ENCODE results near the gene BSG.
"Not testable (repeated sequence)": the region's sequence is repeated elsewhere in the genome, so short reads cannot be mapped to it uniquely, and the experiment has no call there.

Gene BSG

DNA sequence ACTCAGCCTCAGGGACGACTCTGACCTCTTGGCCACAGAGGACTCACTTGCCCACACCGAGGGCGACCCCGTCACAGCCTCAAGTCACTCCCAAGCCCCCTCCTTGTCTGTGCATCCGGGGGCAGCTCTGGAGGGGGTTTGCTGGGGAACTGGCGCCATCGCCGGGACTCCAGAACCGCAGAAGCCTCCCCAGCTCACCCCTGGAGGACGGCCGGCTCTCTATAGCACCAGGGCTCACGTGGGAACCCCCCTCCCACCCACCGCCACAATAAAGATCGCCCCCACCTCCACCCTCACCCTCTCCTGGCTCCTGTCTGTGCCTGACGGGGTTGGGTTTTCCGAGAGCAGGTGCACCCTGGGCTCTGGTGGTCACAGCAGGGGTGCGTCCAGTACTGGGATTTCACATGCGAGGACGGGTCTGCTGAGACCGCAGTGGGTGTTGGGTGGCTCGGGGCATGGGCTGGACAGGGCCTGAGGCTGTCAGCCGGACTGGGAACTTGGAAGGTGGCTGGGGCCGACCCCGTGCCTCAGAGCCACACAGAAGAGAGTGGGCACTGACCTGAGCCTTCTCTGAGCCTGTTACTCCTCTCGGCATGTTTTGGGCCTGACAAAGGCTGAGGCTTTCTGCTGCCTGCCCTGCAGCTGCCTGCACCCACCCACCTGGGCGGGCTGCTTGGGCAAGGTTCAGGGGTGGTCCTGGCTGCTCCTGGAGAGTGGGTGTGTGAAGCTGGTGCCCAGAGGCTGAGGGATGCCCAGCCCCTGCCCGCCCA, 11.0 kb downstream of the BSG start:
- no peak overlapping the region for H3K4me3 ChIP-seq (ENCODE audit: low read length)
- DNase-seq (ENCODE audit: low read depth, low spot score), result no peak

DNA sequence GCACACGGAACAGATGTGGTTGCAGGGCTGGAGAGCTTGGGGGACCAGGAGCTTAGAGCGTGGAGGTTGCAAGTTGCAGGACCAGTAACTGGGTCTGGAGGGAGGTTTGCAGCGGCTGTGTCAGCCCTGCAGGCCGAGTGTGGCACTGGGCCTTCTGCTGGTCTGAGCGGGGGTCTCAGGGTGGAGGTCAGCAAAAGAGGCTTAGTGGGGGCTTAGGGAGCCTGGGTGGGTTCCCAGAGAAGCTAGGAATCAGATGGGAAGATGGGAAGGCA, 11.5 kb downstream of the BSG start:
- no peak for DNase-seq (ENCODE audit: low read depth, low spot score)
- no peak overlapping the region for H3K4me3 ChIP-seq (ENCODE audit: low read length)

DNA sequence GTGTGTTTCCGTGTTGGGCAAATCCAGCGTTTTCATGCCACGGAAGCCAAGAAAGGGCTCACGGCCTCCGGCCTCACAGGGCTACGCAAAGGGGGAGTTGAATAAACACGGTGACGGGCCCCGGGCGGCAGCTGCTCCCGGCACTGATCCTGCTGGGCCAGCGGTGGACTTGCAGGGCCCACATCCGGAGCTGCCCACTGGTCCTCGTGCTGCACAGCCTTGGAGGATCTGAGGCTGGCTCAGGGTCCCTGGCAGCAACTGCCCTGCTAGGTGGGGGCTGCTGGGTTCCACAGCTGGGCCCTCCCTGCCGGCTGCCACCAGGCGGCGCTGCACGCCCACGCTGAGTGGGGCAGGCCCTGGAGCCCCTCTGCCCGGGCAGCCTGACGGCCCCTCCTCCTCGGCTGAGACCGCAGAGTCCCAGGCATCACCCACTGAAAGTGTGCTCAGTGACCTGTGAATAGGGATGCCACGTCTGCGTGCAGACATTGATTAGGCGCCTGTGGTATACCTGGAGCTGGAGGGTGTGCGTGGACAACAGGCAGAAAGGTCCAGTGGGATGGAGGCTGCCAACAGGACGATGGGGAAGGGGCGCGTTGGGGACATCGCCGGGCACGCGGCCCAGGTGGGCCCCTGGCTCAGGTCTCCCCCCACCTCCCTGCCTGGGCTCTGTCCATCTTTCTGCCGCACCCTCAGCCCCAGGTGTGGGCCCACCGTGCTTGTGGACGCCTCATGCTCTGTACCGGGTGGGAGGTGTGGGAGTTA, 12.0 kb downstream of the BSG start:
- no peak for DNase-seq (ENCODE audit: low read depth, low spot score)

GRCh38 chr19:585146-585545, 12.8 kb downstream of the BSG start:
- DNase-seq (ENCODE audit: low read depth, low spot score); H3K4me3 ChIP-seq (ENCODE audit: low read length): not testable (repeated sequence)

More for the DNA sequence above, 12.0 kb downstream of the BSG start:
- no peak overlapping the region for H3K4me3 ChIP-seq (ENCODE audit: low read length)

- DNase-seq (ENCODE audit: low read depth, low spot score), result no peak
- no peak overlapping the region for H3K4me3 ChIP-seq (ENCODE audit: low read length)
These were observed 13.2 kb downstream of the BSG start for GRCh38 chr19:585551-586110.

DNA sequence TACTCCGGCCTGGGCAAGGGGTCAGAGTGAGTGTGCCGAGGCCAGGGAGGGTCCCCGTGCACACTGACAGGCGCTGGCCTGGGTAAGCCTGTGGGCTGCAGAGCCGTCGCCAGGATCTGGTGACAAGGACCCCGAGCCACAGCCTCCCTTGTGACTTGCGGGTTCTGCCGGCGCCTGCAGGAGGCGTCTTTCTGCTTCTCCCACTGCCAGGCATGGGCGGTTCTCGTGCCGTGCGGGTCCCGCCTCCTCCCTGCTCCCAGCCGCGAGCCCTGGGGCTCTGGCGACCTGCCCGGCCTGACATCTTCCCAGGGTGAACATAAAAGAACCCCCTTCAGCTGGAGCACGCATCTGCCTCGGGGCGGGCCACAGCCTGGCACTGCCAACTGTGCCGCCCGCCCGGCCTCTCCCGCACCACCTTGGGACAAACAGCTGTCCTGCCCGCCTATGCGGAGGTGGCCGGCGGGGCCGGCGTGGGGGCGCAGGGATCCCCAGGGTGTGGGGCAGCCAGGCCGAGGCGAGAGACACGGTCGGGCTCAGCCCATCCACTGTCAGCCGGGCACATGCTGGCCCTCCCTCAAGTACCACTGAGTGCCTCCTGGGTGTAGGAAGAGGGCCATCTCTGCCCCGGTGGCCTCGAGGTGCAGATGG, 15.8 kb downstream of the BSG start:
- DNase-seq (ENCODE audit: low read depth, low spot score), result peak; percentile 79
- H3K4me3 ChIP-seq (ENCODE audit: low read length), result peak overlapping the region; percentile 13

DNA sequence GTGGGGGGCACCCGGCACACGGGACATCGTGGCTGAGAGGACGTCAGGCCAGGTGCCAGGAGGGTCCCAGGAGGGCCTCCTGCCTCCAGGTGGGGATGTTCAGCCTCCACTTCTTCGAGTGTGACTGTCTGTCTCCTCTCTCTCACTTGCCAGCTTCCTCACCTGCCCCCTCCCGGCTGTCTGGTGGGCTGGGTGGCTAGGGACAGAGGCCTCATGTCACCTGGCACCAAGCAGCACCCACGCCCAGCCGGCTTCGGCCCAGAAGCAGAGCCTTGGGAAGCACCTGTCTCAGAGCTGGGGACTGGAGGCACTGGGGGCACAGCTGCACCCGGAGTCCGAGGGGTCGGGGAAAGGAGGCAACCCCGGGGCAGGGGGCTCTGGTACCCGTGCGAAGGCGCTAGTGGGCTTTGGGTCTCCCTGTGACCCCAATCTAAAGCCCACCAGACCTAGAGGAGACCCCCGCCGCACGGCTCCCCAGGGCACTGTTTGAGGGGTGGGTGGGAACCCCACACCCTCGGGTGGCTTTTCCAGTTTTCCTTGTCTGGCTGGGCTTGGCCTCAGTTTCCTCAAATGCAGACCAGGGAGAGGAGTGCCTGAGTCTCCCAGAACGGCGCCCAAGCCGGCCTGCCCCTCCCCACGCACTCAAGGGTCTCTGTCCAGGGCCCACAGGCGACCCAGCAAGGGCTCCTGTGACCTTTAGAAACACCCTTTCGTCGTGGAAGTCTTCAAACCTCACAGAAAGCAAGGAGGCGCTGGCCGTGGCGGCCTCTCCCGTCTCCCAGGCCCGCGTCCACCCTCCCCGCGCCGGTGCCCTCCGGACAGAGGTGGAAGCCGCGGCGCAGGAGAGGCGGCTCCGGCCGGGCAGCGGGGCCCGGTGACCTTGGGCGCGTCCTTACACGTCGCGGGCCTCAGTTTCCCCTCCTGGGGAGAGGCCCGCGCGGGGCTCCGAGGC, 16.6 kb downstream of the BSG start:
- no peak for DNase-seq (ENCODE audit: low read depth, low spot score)
- peak overlapping the region; percentile 13; the same call in 1 of the 2 replicates for H3K4me3 ChIP-seq (ENCODE audit: low read length)

- H3K4me3 ChIP-seq (ENCODE audit: low read length), result no peak within 1 kb of the TSS; the same call in 1 of the 2 replicates
- DNase-seq (ENCODE audit: low read depth, low spot score), result no peak
These were observed 17.4 kb downstream of the BSG start, which contains the start of gene HCN2 for GRCh38 chr19:589693-590395. HCN2 (plus strand) TSS chr19:589881; CDS start chr19:589946, 65 bp downstream.

GRCh38 chr19:590396-590745, 18.0 kb downstream of the BSG start:
- H3K4me3 ChIP-seq (ENCODE audit: low read length), result no peak overlapping the region
- no peak for DNase-seq (ENCODE audit: low read depth, low spot score)

- H3K4me3 ChIP-seq (ENCODE audit: low read length), result no peak overlapping the region
- no peak for DNase-seq (ENCODE audit: low read depth, low spot score)
These were observed 18.3 kb downstream of the BSG start for GRCh38 chr19:590750-591098.

DNA sequence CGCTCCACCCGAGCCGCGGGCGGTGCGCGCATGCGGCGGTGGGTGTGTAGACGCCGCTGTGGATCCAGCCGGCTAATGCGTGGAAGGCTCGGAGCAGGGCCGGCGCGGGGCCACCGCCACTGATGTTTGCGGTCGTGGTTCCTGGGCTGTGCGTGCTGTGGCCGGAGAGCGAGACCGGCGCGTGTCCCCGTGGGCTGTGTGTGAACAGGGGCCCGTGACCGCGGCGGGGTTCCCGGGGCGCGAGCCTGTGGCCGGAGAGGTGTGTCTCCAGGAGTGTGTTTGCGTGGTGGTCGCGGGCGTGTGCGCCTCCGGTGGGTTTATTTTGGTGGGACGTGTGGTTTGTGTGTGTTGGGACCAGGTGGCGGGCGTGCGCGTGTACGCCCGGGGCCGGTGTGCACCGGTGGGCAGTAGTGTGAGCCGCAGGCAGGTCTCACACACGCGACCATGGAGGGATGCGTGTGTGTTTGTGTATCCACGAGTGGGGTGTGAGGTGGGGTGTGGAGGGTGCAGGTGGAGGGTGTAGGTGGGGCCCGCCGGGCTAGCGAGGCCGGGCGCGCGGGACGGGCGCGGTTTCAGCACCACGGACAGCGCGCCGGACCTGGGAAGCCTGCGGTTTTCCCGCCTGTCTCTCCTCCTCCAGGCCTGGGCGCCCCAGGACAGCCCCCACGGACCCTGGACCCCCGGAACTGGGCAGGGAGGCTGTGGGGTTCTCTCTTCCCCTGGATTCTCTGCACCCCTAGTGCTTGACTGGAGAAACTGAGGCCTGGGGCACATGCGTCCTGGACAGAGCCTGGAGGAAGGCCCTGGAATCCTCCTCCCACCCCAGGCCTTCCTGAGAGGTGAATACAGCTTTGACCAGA, 18.9 kb downstream of the BSG start:
- no peak overlapping the region for H3K4me3 ChIP-seq (ENCODE audit: low read length)
- DNase-seq (ENCODE audit: low read depth, low spot score), result no peak

- no peak overlapping the region for H3K4me3 ChIP-seq (ENCODE audit: low read length)
These were observed 19.7 kb downstream of the BSG start for GRCh38 chr19:592101-592500.

GRCh38 chr19:593055-593454, 20.7 kb downstream of the BSG start:
- H3K4me3 ChIP-seq (ENCODE audit: low read length), result no peak overlapping the region
- DNase-seq (ENCODE audit: low read depth, low spot score), result no peak

More at GRCh38 chr19:592101-592500, 19.7 kb downstream of the BSG start:
- DNase-seq (ENCODE audit: low read depth, low spot score), result no peak

GRCh38 chr19:593505-593904, 21.1 kb downstream of the BSG start:
- H3K4me3 ChIP-seq (ENCODE audit: low read length), result no peak overlapping the region
- no peak for DNase-seq (ENCODE audit: low read depth, low spot score)

GRCh38 chr19:594265-594870, 22.0 kb downstream of the BSG start:
- no peak overlapping the region for H3K4me3 ChIP-seq (ENCODE audit: low read length)

DNA sequence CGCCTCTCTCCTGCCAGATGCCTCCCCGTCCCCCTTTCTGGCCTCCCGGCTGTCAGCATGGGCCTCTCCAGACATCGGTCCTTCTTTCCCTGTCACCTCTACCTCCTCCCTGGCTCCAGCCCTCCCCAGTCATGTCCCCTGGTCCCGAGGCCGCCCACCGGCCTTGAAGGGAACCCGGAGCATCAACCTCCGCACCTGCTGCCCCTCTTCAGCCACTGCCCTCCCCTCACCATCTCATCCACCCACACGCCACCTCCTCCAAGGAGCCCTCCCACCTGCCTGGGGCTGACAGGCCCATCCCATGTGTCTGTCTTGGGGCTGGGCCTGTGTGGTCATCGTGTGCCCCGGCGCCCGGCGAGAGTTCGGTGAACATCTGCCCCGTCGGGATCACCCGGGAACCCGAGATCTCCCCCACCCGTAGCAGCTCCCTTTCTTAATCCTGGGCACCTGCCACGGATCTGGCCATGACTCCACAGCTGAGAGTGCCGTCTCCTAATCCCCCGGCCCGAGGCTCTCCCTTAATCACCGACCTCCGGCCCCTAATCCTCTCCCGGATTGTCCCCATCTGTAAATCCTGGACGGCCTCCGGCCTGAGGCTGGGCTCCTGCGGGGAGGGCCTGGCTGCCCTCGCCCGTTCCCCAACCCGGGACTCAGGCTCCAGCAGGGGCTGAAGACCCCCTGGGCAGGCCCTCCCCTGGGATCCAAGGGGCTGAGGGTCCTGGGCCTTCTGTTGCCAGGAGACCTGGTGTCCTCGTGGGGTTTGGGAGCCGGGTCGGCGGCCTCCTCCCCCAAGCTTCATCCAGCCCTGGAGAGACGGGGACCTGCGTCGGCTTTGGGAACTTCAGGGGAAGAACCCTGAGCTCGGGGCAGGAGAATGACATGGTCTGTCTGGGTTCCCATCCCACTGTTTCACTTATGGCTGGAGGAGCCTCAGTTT, 23.2 kb downstream of the BSG start:
- no peak for DNase-seq (ENCODE audit: low read depth, low spot score)

More at GRCh38 chr19:594265-594870, 22.0 kb downstream of the BSG start:
- DNase-seq (ENCODE audit: low read depth, low spot score), result no peak

More for the DNA sequence above, 23.2 kb downstream of the BSG start:
- no peak overlapping the region for H3K4me3 ChIP-seq (ENCODE audit: low read length)

All from Jurkat, Clone E6-1 (cell line).